ENCODE data around the gene RAB21. TPM values are rescaled to one million over a fixed set of nuclear protein-coding genes. Genes with fewer than 3 reads are reported as not detected.

RAB21 gene
- total and polyA plus RNA-seq, 2 experiments from 2014 or later: 26.6 to 38.8 TPM

DNA sequence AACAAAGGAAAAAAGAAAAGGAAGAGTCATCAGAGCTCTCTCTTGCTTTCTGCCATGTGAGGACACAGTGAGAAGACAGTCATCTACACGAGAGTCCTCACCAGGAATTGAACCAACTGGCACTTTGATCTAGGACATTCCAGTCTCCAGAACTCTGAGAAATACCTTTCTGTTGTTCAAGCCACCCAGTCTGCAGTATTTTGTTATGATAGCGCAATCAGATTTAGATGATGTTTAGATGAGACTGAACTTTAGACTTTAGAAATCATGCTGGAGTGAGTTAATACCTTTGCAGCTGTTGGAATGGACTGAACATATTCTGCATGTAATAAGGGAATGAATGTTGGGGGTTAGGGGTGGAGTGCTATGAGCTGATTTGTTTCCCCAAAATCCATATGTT lies 28.1 kb upstream of the RAB21 start:
- no peak for DNase-seq
- Histone ChIP-seq H3K4me1 (ENCODE audit: insufficient read depth) (no peaks in the 10 kb centered on the region), H4K20me1 (ENCODE audit: insufficient read depth) (no peaks in the 10 kb centered on the region), H3K9ac (no peak overlapping the region), H3K79me2 (ENCODE audit: insufficient read depth) (no peaks in the 10 kb centered on the region), H3K9me2 (ENCODE audit: insufficient read depth) (no peaks in the 10 kb centered on the region), H3K27me3 (replicated peaks; ENCODE audit: insufficient read depth) (no peaks in the 10 kb centered on the region), H3K27ac (no peak overlapping the region), H3F3A (ENCODE audit: insufficient read depth) (no peaks in the 10 kb centered on the region), H3K4me2 (ENCODE audit: unreplicated experiment) (no peak overlapping the region), H3K9me3 (ENCODE audit: low read depth) (no peaks in the 10 kb centered on the region), H2AFZ (no peak overlapping the region), H3K4me3 (no peak overlapping the region), H3K36me3 (ENCODE audit: low read depth) (no peaks in the 10 kb centered on the region)
- in situ Hi-C loops (cut with MboI): loop anchor here (25.0 kb wide), 1 partner anchor 314 kb away; no protein-coding TSS in a partner anchor
- 60 to 65% methylated on average over 2 of the region's 2 CpGs for WGBS, 2 experiments (ENCODE audit: low coverage in 1 of 2, low lambda C conversion rate in 2 of 2, missing lambda C conversion rate in 2 of 2)
- TF ChIP-seq EZH2 (IDR thresholded peaks at IDR 0.05; ENCODE audit: insufficient read depth, poor library complexity, severe bottlenecking): no peak
- no peak for TF ChIP-seq EZH2phosphoT487 (IDR thresholded peaks at IDR 0.05; ENCODE audit: insufficient read depth, low read depth)

GRCh38 chr12:71727958-71728357 lies 26.7 kb upstream of the RAB21 start:
- 71 to 74% methylated on average over 5 of the region's 5 CpGs for WGBS, 2 experiments (ENCODE audit: low coverage in 1 of 2, low lambda C conversion rate in 2 of 2, missing lambda C conversion rate in 2 of 2)
- Histone ChIP-seq H3K4me2 (ENCODE audit: unreplicated experiment) (no peak overlapping the region), H3K79me2 (ENCODE audit: insufficient read depth) (no peaks in the 10 kb centered on the region)

GRCh38 chr12:71730936-71731335 lies 23.7 kb upstream of the RAB21 start:
- no peaks in the 10 kb centered on the region for H3K9me2 ChIP-seq (ENCODE audit: insufficient read depth)
- H3F3A ChIP-seq (ENCODE audit: insufficient read depth): no peaks in the 10 kb centered on the region
- WGBS, 2 experiments (ENCODE audit: low coverage in 1 of 2, low lambda C conversion rate in 2 of 2, missing lambda C conversion rate in 2 of 2): 85% methylated on average over 7 of the region's 7 CpGs
- DNase-seq: no peak
- no peak overlapping the region for H2AFZ ChIP-seq
- H3K4me3 ChIP-seq: no peak overlapping the region
- H3K9ac ChIP-seq: no peak overlapping the region
- no peaks in the 10 kb centered on the region for H3K9me3 ChIP-seq (ENCODE audit: low read depth)
- no peaks in the 10 kb centered on the region for H3K4me1 ChIP-seq (ENCODE audit: insufficient read depth)
- in situ Hi-C loops (cut with MboI): loop anchor here (25.0 kb wide), 1 partner anchor 319 kb away; no protein-coding TSS in a partner anchor
- no peaks in the 10 kb centered on the region for H3K27me3 ChIP-seq (replicated peaks; ENCODE audit: insufficient read depth)
- no peak overlapping the region for H3K27ac ChIP-seq
- H4K20me1 ChIP-seq (ENCODE audit: insufficient read depth): no peaks in the 10 kb centered on the region
- H3K79me2 ChIP-seq (ENCODE audit: insufficient read depth): no peaks in the 10 kb centered on the region
- H3K36me3 ChIP-seq (ENCODE audit: low read depth): no peaks in the 10 kb centered on the region
- TF ChIP-seq EZH2 (IDR thresholded peaks at IDR 0.05; ENCODE audit: insufficient read depth, poor library complexity, severe bottlenecking) (no peak), EZH2phosphoT487 (IDR thresholded peaks at IDR 0.05; ENCODE audit: insufficient read depth, low read depth) (no peak)
- H3K4me2 ChIP-seq (ENCODE audit: unreplicated experiment): no peak overlapping the region

More at GRCh38 chr12:71727958-71728357, 26.7 kb upstream of the RAB21 start:
- H3K9me2 ChIP-seq (ENCODE audit: insufficient read depth): no peaks in the 10 kb centered on the region
- H2AFZ ChIP-seq: no peak overlapping the region; the same call in 1 of the 2 replicates
- no peaks in the 10 kb centered on the region for H3K36me3 ChIP-seq (ENCODE audit: low read depth)
- H4K20me1 ChIP-seq (ENCODE audit: insufficient read depth): no peaks in the 10 kb centered on the region
- H3K9ac ChIP-seq: no peak overlapping the region
- H3K9me3 ChIP-seq (ENCODE audit: low read depth): no peaks in the 10 kb centered on the region
- H3K27ac ChIP-seq: no peak overlapping the region
- H3K27me3 ChIP-seq (replicated peaks; ENCODE audit: insufficient read depth): no peaks in the 10 kb centered on the region
- no peak for TF ChIP-seq EZH2phosphoT487 (IDR thresholded peaks at IDR 0.05; ENCODE audit: insufficient read depth, low read depth)
- TF ChIP-seq EZH2 (IDR thresholded peaks at IDR 0.05; ENCODE audit: insufficient read depth, poor library complexity, severe bottlenecking): no peak
- H3K4me1 ChIP-seq (ENCODE audit: insufficient read depth): no peaks in the 10 kb centered on the region
- peak; percentile 5 for DNase-seq
- no peak overlapping the region for H3K4me3 ChIP-seq
- in situ Hi-C loops (cut with MboI): loop anchor here (25.0 kb wide), 1 partner anchor 316 kb away; no protein-coding TSS in a partner anchor
- no peaks in the 10 kb centered on the region for H3F3A ChIP-seq (ENCODE audit: insufficient read depth)

DNA sequence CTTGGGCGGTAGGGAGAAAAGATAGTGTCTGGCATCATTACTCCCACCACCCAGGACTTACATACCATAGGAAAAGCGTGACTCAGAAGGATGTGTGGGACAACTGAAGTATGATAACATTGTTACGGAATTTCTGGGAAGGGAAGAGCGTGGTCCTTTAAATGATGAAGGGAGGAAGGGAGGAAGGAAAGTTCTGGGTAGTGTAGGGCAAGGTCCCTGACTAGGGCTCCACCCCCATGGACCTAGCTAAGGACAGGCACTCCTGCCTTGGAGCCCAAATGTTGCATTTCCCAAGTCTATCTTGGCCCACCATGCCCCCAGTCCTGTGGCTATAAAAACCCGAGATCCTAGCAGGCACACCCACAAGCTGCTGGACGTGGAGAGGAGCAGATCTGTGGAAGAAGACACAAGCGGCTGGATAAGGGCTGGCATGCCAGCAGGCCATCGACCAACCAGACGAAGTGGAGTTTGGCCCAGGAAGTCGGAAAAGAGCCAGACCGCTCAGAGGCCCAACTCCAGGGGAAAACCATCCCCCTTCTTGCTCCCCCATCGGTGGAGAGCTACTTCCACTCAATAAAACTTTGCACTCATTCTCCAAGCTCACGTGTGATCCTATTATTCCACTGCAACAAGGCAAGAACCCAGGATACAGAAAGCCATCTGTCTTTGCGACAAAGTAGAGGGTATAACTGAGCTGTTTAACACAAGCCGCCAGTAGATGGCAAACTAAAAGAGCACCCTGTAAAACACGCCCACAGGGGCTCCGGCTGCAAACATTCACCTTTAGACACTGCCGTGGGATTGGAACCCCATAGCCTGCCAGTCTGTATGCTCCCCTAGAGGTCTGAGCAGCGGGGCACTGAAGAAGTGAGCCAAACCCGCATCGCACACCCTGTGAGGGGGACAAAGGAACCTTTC lies 23.0 kb upstream of the RAB21 start:
- H3K9me2 ChIP-seq (ENCODE audit: insufficient read depth): no peaks in the 10 kb centered on the region
- no peaks in the 10 kb centered on the region for H3K36me3 ChIP-seq (ENCODE audit: low read depth)
- H3K4me1 ChIP-seq (ENCODE audit: insufficient read depth): no peaks in the 10 kb centered on the region
- in situ Hi-C loops (cut with MboI): loop anchor here (25.0 kb wide), 1 partner anchor 319 kb away; no protein-coding TSS in a partner anchor
- no peak overlapping the region for H3K4me2 ChIP-seq (ENCODE audit: unreplicated experiment)
- no peak overlapping the region for H3K27ac ChIP-seq
- H2AFZ ChIP-seq: no peak overlapping the region; the same call in 1 of the 2 replicates
- no peak for TF ChIP-seq EZH2 (IDR thresholded peaks at IDR 0.05; ENCODE audit: insufficient read depth, poor library complexity, severe bottlenecking)
- no peak for TF ChIP-seq EZH2phosphoT487 (IDR thresholded peaks at IDR 0.05; ENCODE audit: insufficient read depth, low read depth)
- H3K9me3 ChIP-seq (ENCODE audit: low read depth): no peaks in the 10 kb centered on the region
- no peaks in the 10 kb centered on the region for H3F3A ChIP-seq (ENCODE audit: insufficient read depth)
- no peaks in the 10 kb centered on the region for H4K20me1 ChIP-seq (ENCODE audit: insufficient read depth)
- H3K9ac ChIP-seq: no peak overlapping the region
- no peak overlapping the region for H3K4me3 ChIP-seq
- H3K27me3 ChIP-seq (replicated peaks; ENCODE audit: insufficient read depth): no peaks in the 10 kb centered on the region
- H3K79me2 ChIP-seq (ENCODE audit: insufficient read depth): no peaks in the 10 kb centered on the region
- WGBS, 2 experiments (ENCODE audit: low coverage in 1 of 2, low lambda C conversion rate in 2 of 2, missing lambda C conversion rate in 2 of 2): 73 to 74% methylated on average over 21 of the region's 21 CpGs
- peak; percentile 10 for DNase-seq
